Smooth muscle cell (in vitro differentiated cells): ENCODE data around the gene SMIM14. TPM values are rescaled to one million over a fixed set of nuclear protein-coding genes. Genes with fewer than 3 reads are reported as not detected.

Source experiments
- DNase-seq: peaks from one replicate; lab custom pipeline; 2025; ENCODE audit not compliant: unreplicated experiment; lab: John Stamatoyannopoulos, UW
- H2AFZ ChIP-seq: fragments of 200-600 bp; sonication (generic); 2 replicates; pipeline ENCODE4 v1.6.0; 2016; ENCODE audit warnings: antibody characterized with exemption, low read depth, mild to moderate bottlenecking
- H3F3A ChIP-seq: fragments of 200-600 bp; sonication (generic); 2 replicates; pipeline ENCODE4 v1.6.0; 2017; ENCODE audit warnings: antibody characterized with exemption, low read depth
- H3K27ac ChIP-seq: fragments of 200-600 bp; sonication (generic); 2 replicates; pipeline ENCODE4 v1.5.1; 2016; ENCODE audit warnings: low read depth, mild to moderate bottlenecking
- H3K27me3 ChIP-seq: fragments of 200-600 bp; sonication (generic); 2 replicates; pipeline ENCODE4 v1.6.1; 2016; ENCODE audit warnings: low read depth, mild to moderate bottlenecking
- H3K36me3 ChIP-seq: fragments of 200-600 bp; sonication (generic); 2 replicates; pipeline ENCODE4 v1.5.1; 2016; ENCODE audit warnings: low read depth
- H3K4me1 ChIP-seq: fragments of 200-600 bp; sonication (generic); 2 replicates; pipeline ENCODE4 v1.5.1; 2016; ENCODE audit warnings: low read depth
- H3K4me2 ChIP-seq: fragments of 200-600 bp; sonication (generic); 2 replicates; pipeline ENCODE4 v1.6.0; 2016; ENCODE audit warnings: mild to moderate bottlenecking
- H3K4me3 ChIP-seq: fragments of 200-600 bp; sonication (generic); 2 replicates; pipeline ENCODE4 v1.5.1; 2016; ENCODE audit warnings: mild to moderate bottlenecking
- H3K79me2 ChIP-seq: fragments of 200-600 bp; sonication (generic); 2 replicates; pipeline ENCODE4 v1.6.0; 2016; ENCODE audit warnings: low read depth, mild to moderate bottlenecking
- H3K9ac ChIP-seq: fragments of 200-600 bp; sonication (generic); 2 replicates; pipeline ENCODE4 v1.6.0; 2016; ENCODE audit warnings: low read depth
- H3K9me3 ChIP-seq: fragments of 200-600 bp; sonication (generic); replicated peaks from 2 replicates; pipeline ENCODE4 v1.5.1; 2016; ENCODE audit warnings: low read depth
- H4K20me1 ChIP-seq: fragments of 200-600 bp; sonication (generic); 2 replicates; pipeline ENCODE4 v1.6.0; 2016; ENCODE audit warnings: low read depth
- CTCF ChIP-seq: fragments of 200-600 bp; sonication (generic); IDR thresholded peaks from 2 replicates; pipeline ENCODE4 v1.5.1; 2017; ENCODE audit warnings: borderline replicate concordance, mild to moderate bottlenecking, antibody characterized with exemption; ENCODE audit not compliant: insufficient read depth, poor library complexity, severe bottlenecking
- WGBS: methylation state at CpG from one replicate; pipeline ENCODE4 v1.1.7; 2016; ENCODE audit warnings: low lambda C conversion rate; 5-methylcytosine and 5-hydroxymethylcytosine counted together
- polyA plus RNA-seq: library from polyadenylated mRNA; unstranded; fragments of >200 nt; fragmentation: Nextera tagmentation; extraction: Ambion mirVana; gene quantifications from 2 replicates; pipeline ENCODE4 v1.2.1, GENCODE V29; 2016
- total RNA-seq: library from RNA; depleted of rRNA; stranded (reverse); fragments of >200 nt; gene quantifications from 2 replicates; pipeline ENCODE4 v1.2.3, GENCODE V29; 2014

Gene SMIM14
- total and polyA plus RNA-seq, 2 experiments from 2014 or later: 45.0 to 47.4 TPM

- Histone ChIP-seq H3K27me3 (no peaks in the 10 kb centered on the region), H3F3A (no peaks in the 10 kb centered on the region), H3K9ac (no peak overlapping the region), H3K4me2 (no peak overlapping the region), H3K4me3 (no peak overlapping the region), H3K9me3 (no peaks in the 10 kb centered on the region), H3K79me2 (no peaks in the 10 kb centered on the region), H3K4me1 (no peaks in the 10 kb centered on the region), H2AFZ (no peak overlapping the region), H3K27ac (no peak overlapping the region), H3K36me3 (peaks cover 3% of the 10 kb centered on the region), H4K20me1 (no peaks in the 10 kb centered on the region)
- TF ChIP-seq CTCF: no peak
- no peak for DNase-seq
- WGBS: 98% methylated on average over 2 of the region's 2 CpGs
Measured at GRCh38 chr4:39606747-39607146, 31.9 kb downstream of the SMIM14 start.

- no peak overlapping the region for H3K9ac ChIP-seq
Measured at GRCh38 chr4:39597695-39598381, 40.8 kb downstream of the SMIM14 start.

GRCh38 chr4:39596971-39597370 is 41.7 kb downstream of the SMIM14 start:
- H3K4me1 ChIP-seq: no peaks in the 10 kb centered on the region
- WGBS: 96% methylated on average over 3 of the region's 3 CpGs
- H3K36me3 ChIP-seq: no peaks in the 10 kb centered on the region
- no peaks in the 10 kb centered on the region for H3K27me3 ChIP-seq
- no peaks in the 10 kb centered on the region for H3F3A ChIP-seq
- no peak overlapping the region for H3K27ac ChIP-seq
- H4K20me1 ChIP-seq: no peaks in the 10 kb centered on the region
- DNase-seq: no peak
- no peak overlapping the region for H2AFZ ChIP-seq
- TF ChIP-seq CTCF: no peak
- no peak overlapping the region for H3K4me2 ChIP-seq
- no peaks in the 10 kb centered on the region for H3K79me2 ChIP-seq
- no peak overlapping the region for H3K4me3 ChIP-seq
- H3K9me3 ChIP-seq: no peaks in the 10 kb centered on the region
- no peak overlapping the region for H3K9ac ChIP-seq

More at GRCh38 chr4:39597695-39598381, 40.8 kb downstream of the SMIM14 start:
- DNase-seq: no peak
- Histone ChIP-seq H3K79me2 (no peaks in the 10 kb centered on the region), H3K9me3 (no peaks in the 10 kb centered on the region), H3K27me3 (no peaks in the 10 kb centered on the region), H3K4me3 (no peak overlapping the region), H2AFZ (no peak overlapping the region), H3F3A (no peaks in the 10 kb centered on the region), H3K4me1 (no peaks in the 10 kb centered on the region), H3K27ac (no peak overlapping the region), H3K4me2 (no peak overlapping the region), H3K36me3 (no peaks in the 10 kb centered on the region), H4K20me1 (no peaks in the 10 kb centered on the region)
- no peak for TF ChIP-seq CTCF
- 88% methylated on average over 3 of the region's 3 CpGs for WGBS

- H4K20me1 ChIP-seq: no peaks in the 10 kb centered on the region
- H3K79me2 ChIP-seq: no peaks in the 10 kb centered on the region
- TF ChIP-seq CTCF: no peak
- no peak overlapping the region for H3K27ac ChIP-seq
- H3K4me3 ChIP-seq: no peak overlapping the region
- no peaks in the 10 kb centered on the region for H3K27me3 ChIP-seq
- H2AFZ ChIP-seq: no peak overlapping the region
- H3K4me2 ChIP-seq: no peak overlapping the region
- WGBS: 94% methylated on average over 5 of the region's 5 CpGs
- H3K9ac ChIP-seq: no peak overlapping the region
- no peaks in the 10 kb centered on the region for H3F3A ChIP-seq
- H3K4me1 ChIP-seq: no peaks in the 10 kb centered on the region
- no peaks in the 10 kb centered on the region for H3K36me3 ChIP-seq
- H3K9me3 ChIP-seq: no peaks in the 10 kb centered on the region
- no peak for DNase-seq
Measured at GRCh38 chr4:39591290-39591689, 47.4 kb downstream of the SMIM14 start.
